ENCODE measurements around the gene KDELR1.
A peak's percentile ranks its signal among the peaks of the same experiment; 100 is the strongest.

KDELR1 gene

DNA sequence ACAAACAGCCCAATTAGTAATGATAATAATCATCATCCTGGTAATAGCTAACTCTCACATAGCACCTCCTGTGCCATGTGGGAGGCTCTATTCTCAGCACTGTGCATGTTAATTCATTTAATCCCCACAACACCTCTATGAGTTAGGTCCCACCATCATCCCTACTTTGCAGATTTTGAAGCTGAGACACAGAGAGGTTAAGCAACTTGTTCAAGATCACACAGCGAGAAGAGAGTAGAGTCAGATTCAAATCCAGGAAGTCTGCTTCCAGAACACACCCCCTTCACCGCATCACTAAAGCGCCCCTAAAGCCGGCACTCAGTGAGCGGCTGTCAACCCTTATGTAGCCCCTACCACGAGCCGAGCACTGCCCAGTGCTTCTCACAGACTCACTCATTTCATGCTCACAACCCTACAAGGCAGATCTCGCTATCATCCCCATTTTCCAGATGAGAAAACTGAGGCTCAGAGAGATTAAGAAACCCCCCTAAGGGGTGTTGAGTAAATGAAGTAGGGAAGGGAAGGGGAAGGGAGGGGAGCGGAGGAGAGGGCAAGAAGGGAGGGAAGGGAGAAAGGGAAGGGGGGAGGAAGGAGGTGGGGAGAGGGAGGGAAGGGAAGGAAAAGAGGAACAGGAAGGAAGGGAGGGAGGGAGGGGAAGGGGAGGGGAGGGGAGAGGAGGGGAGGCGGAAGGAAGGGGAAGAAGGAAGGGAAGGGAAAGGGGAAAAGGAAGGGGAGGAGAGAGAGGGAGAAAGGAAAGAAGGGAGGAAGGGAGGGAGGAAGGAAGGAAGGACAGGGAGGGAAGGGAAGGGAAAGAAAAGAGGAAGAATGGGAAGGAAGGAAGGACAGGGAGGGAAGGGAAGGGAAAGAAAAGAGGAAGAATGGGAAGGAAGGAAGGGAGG, 49.6 kb downstream of the KDELR1 start:
- no peak for DNase-seq

GRCh38 chr19:48340995-48341394, 50.4 kb downstream of the KDELR1 start:
- DNase-seq: no peak

- DNase-seq: no peak
These were observed 52.4 kb downstream of the KDELR1 start for GRCh38 chr19:48338802-48339503.

- DNase-seq: no peak
These were observed 53.0 kb downstream of the KDELR1 start for GRCh38 chr19:48338253-48338755.

DNA sequence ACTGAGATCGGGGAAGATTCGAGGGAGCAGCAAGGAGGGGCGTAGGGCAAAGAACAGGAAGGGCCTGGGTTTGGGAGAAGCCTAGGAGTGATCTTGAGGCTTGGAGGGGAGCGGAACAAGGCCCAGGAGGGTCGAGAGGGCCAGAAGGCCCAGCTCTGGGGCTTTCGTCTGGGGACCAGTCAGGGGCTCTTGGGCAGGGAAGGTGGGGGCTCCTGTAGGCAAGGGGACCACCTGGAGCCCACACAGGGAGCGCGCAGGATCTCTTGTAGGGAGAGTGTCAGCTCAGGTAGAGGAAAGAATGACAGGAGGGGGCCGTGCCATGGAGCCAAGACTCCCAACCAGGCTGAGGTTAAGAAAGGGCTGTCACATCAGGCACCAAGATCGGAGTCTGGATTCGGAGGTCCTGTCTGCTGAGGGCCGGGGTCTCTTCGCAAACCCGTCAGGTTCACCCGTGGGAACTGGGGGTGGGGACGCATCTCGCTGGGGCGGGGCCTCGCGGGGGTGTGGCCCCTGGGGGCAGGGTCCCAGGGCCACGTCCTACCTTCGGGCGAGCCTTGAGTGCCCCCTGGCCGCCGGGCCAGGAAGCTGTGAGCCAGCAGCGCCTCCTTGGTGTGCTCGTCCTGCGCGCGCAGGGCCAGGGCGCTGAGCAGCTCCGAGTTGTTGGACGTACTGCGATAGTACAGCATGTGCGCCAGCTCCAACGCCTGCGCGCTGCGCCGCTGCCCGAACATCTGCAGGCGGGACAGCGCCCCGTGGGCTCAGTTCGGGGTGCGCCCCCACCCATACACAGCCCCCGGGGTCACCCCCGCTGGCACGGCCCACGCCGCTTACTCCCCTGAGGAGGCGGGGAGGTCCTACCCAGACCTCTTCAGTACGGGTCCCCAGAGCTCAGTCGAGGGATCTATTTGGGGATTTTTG, 57.6 kb downstream of the KDELR1 start:
- DNase-seq: peak; percentile 93

- DNase-seq: peak; percentile 95
These were observed 58.5 kb downstream of the KDELR1 start for GRCh38 chr19:48332662-48333466.

Measured in fibroblast of skin of scalp (primary cell).